Measurements from ENCODE around the gene BTN2A1. TPM values are rescaled to one million over a fixed set of nuclear protein-coding genes. Genes with fewer than 3 reads are reported as not detected.
"Not testable (repeated sequence)": the region's sequence is repeated elsewhere in the genome, so short reads cannot be mapped to it uniquely, and the experiment has no call there.

Gene BTN2A1
- total RNA-seq, 3 donors from 2014 or later, result 26.1 to 37.7 (median 29.1) TPM

GRCh38 chr6:26430787-26431186, 27.0 kb upstream of the BTN2A1 start:
- no peak for DNase-seq
- Histone ChIP-seq H3K36me3 (ENCODE audit: low read depth) (no peaks in the 10 kb centered on the region), H3K4me3 (no peak overlapping the region), H3K4me1 (ENCODE audit: low read depth) (no peaks in the 10 kb centered on the region), H3K9me3 (peaks cover 2% of the 10 kb centered on the region)
- TF ChIP-seq CTCF (IDR thresholded peaks at IDR 0.05), result no peak
- intact Hi-C loops (cut with DNase I, micrococcal nuclease), result no loop called here
- no peak for ATAC-seq

GRCh38 chr6:26431258-26432172, 26.2 kb upstream of the BTN2A1 start:
- Histone ChIP-seq H3K4me3 (no peak overlapping the region), H3K9me3 (peaks cover 2% of the 10 kb centered on the region), H3K36me3 (ENCODE audit: low read depth) (no peaks in the 10 kb centered on the region), H3K4me1 (ENCODE audit: low read depth) (no peaks in the 10 kb centered on the region)
- DNase-seq, result no peak
- intact Hi-C loops (cut with DNase I, micrococcal nuclease), result no loop called here
- no peak for TF ChIP-seq CTCF (IDR thresholded peaks at IDR 0.05)
- peak; percentile 43 for ATAC-seq

- intact Hi-C loops (cut with DNase I, micrococcal nuclease), result no loop called here
- Histone ChIP-seq H3K9me3 (peaks cover 2% of the 10 kb centered on the region), H3K36me3 (ENCODE audit: low read depth) (no peaks in the 10 kb centered on the region), H3K4me1 (ENCODE audit: low read depth) (no peaks in the 10 kb centered on the region), H3K4me3 (no peak overlapping the region)
- DNase-seq (no peak), ATAC-seq (no peak)
- TF ChIP-seq CTCF (IDR thresholded peaks at IDR 0.05), result no peak
Observed at GRCh38 chr6:26432627-26433201, 25.0 kb upstream of the BTN2A1 start.

- DNase-seq; H3K36me3 ChIP-seq (ENCODE audit: low read depth); intact Hi-C loops (cut with DNase I, micrococcal nuclease); H3K4me1 ChIP-seq (ENCODE audit: low read depth); H3K9me3 ChIP-seq; ATAC-seq; H3K4me3 ChIP-seq: not testable (repeated sequence)
Observed at GRCh38 chr6:26433680-26434079, 24.1 kb upstream of the BTN2A1 start.

GRCh38 chr6:26436018-26436417, 21.7 kb upstream of the BTN2A1 start:
- H3K36me3 ChIP-seq (ENCODE audit: low read depth), result no peaks in the 10 kb centered on the region
- no peak for ATAC-seq
- peaks cover 7% of the 10 kb centered on the region for H3K4me1 ChIP-seq (ENCODE audit: low read depth)
- no peak for TF ChIP-seq CTCF (IDR thresholded peaks at IDR 0.05)
- no peak overlapping the region for H3K4me3 ChIP-seq
- intact Hi-C loops (cut with DNase I, micrococcal nuclease), result no loop called here
- DNase-seq, result no peak
- H3K9me3 ChIP-seq, result peaks cover 2% of the 10 kb centered on the region

- Histone ChIP-seq H3K36me3 (ENCODE audit: low read depth) (no peaks in the 10 kb centered on the region), H3K9me3 (peaks cover 2% of the 10 kb centered on the region), H3K4me3 (no peak overlapping the region), H3K4me1 (ENCODE audit: low read depth) (peaks cover 7% of the 10 kb centered on the region)
- TF ChIP-seq CTCF (IDR thresholded peaks at IDR 0.05), result no peak
- DNase-seq (no peak), ATAC-seq (no peak)
- intact Hi-C loops (cut with DNase I, micrococcal nuclease), result no loop called here
Observed at GRCh38 chr6:26437550-26437949, 20.2 kb upstream of the BTN2A1 start.
